ENCODE data around the gene SPATA6. TPM values are rescaled to one million over a fixed set of nuclear protein-coding genes. Genes with fewer than 3 reads are reported as not detected.

The SPATA6 gene
- total and polyA plus RNA-seq, 2 of the 13 experiments (the other 11 are each of a cell fraction or from before 2014, with no cell fraction given) = 0.81 to 3.3 TPM

GRCh38 chr1:48471691-48472576 is at the start of gene SPATA6 (continued):
- no peak for TF ChIP-seq MEIS1 (CRISPR knock-in tag; IDR thresholded peaks at IDR 0.05; ENCODE audit: borderline replicate concordance)
- no peak for TF ChIP-seq GRHL1 (CRISPR knock-in tag; conservative IDR thresholded peaks at IDR 0.05)
- TF ChIP-seq NBN (conservative IDR thresholded peaks at IDR 0.05) = no peak
- TF ChIP-seq ZNF570 (CRISPR knock-in tag; IDR thresholded peaks at IDR 0.05; ENCODE audit: borderline replicate concordance) = no peak
- peak; percentile 44 for TF ChIP-seq PTBP1 (IDR thresholded peaks at IDR 0.05; ENCODE audit: low read depth, low read length, poor library complexity, severe bottlenecking)
- peak; percentile 81 for TF ChIP-seq RFX3 (CRISPR knock-in tag; IDR thresholded peaks at IDR 0.05)
- TF ChIP-seq ZBTB4 (CRISPR knock-in tag; IDR thresholded peaks at IDR 0.05; ENCODE audit: borderline replicate concordance) = no peak
- no peak for TF ChIP-seq ZBTB49 (CRISPR knock-in tag; IDR thresholded peaks at IDR 0.05; ENCODE audit: borderline replicate concordance)
- TF ChIP-seq KDM5B (CRISPR knock-in tag; IDR thresholded peaks at IDR 0.05; ENCODE audit: borderline replicate concordance) = 0 out of 2 replicates have a peak, but pooled peaks have one; percentile 21
- no peak for TF ChIP-seq REL (CRISPR knock-in tag; conservative IDR thresholded peaks at IDR 0.05)
- TF ChIP-seq PAX8 (CRISPR knock-in tag; IDR thresholded peaks at IDR 0.05; ENCODE audit: borderline replicate concordance) = no peak
- 0 out of 2 replicates have a peak, but pooled peaks have one; percentile 20 for TF ChIP-seq SP4 (CRISPR knock-in tag; IDR thresholded peaks at IDR 0.05)
- TF ChIP-seq ZNF382 (CRISPR knock-in tag; IDR thresholded peaks at IDR 0.05; ENCODE audit: borderline replicate concordance) = no peak
- no peak for TF ChIP-seq SP2 (CRISPR knock-in tag; IDR thresholded peaks at IDR 0.05)
- TF ChIP-seq ZNF549 (CRISPR knock-in tag; IDR thresholded peaks at IDR 0.05) = no peak
- no peak for TF ChIP-seq ZNF317 (CRISPR knock-in tag; IDR thresholded peaks at IDR 0.05)
- no peak for TF ChIP-seq HNF4G (IDR thresholded peaks at IDR 0.05; ENCODE audit: borderline replicate concordance, low read depth, low read length)
- no peak for TF ChIP-seq HNF4G (CRISPR knock-in tag; IDR thresholded peaks at IDR 0.05; ENCODE audit: borderline replicate concordance, low read depth)
- no peak for TF ChIP-seq HMG20B (CRISPR knock-in tag; conservative IDR thresholded peaks at IDR 0.05)
- TF ChIP-seq ZNF83 (CRISPR knock-in tag; IDR thresholded peaks at IDR 0.05; ENCODE audit: borderline replicate concordance) = no peak

Measured in HepG2 (cell line).